PC-3 (cell line): ENCODE data around the gene TC2N. TPM values are rescaled to one million over a fixed set of nuclear protein-coding genes. Genes with fewer than 3 reads are reported as not detected.
A peak's percentile ranks its signal among the peaks of the same experiment; 100 is the strongest.

Experiments
- ATAC-seq: fragments of 200-7000 bp; cut with Tn5 transposase; 2 replicates; pipeline ENCODE4 v1.9.1; 2020; ENCODE audit warnings: mild to moderate bottlenecking, moderate library complexity
- BruUV-seq: library from RNA; stranded (reverse); fragments of 400-500 nt; replicated peaks from 2 replicates; lab custom pipeline; 2021; lab: Mats Ljungman, UMichigan
- CTCF ChIA-PET: fragments of 300-600 bp; sonication (Branson Sonifier 250); formaldehyde crosslinking; loops from one replicate; lab custom pipeline; 2022; ENCODE audit warnings: antibody characterized with exemption; lab: Charles Lee
- POLR2A ChIA-PET: fragments of 300-600 bp; sonication (Branson Sonifier 250); formaldehyde crosslinking; loops from one replicate; lab custom pipeline; 2022; ENCODE audit warnings: antibody characterized with exemption; ENCODE audit not compliant: unreplicated experiment; lab: Charles Lee
- DNase-seq: peaks from one replicate; pipeline ENCODE4 v3.0.0-alpha.2; 2015
- H2AFZ ChIP-seq: fragments of 300-600 bp; sonication (generic); 2 replicates; pipeline ENCODE4 v1.6.0; 2016; ENCODE audit warnings: antibody characterized with exemption, low read length
- H3F3A ChIP-seq: fragments of 300-600 bp; sonication (generic); one replicate; pipeline ENCODE4 v1.6.0; 2017; ENCODE audit warnings: antibody characterized with exemption, low read length, control low read depth, mild to moderate bottlenecking; ENCODE audit not compliant: unreplicated experiment
- H3K27ac ChIP-seq: fragments of 300-600 bp; sonication (generic); 2 replicates; pipeline ENCODE4 v1.5.1; 2016; ENCODE audit warnings: mild to moderate bottlenecking, low read length
- H3K27me3 ChIP-seq: fragments of 300-600 bp; sonication (generic); 2 replicates; pipeline ENCODE4 v1.6.1; 2016; ENCODE audit warnings: low read length, mixed read lengths
- H3K36me3 ChIP-seq: fragments of 300-600 bp; sonication (generic); 2 replicates; pipeline ENCODE4 v1.6.1; 2016; ENCODE audit warnings: low read depth, mixed run types, low read length, mixed read lengths
- H3K4me1 ChIP-seq: fragments of 300-600 bp; sonication (generic); 2 replicates; pipeline ENCODE4 v1.5.1; 2016; ENCODE audit warnings: low read length; ENCODE audit not compliant: insufficient read depth
- H3K4me2 ChIP-seq: fragments of 300-600 bp; sonication (generic); 2 replicates; pipeline ENCODE4 v1.6.0; 2016; ENCODE audit warnings: low read length
- H3K4me3 ChIP-seq: fragments of 300-600 bp; sonication (generic); 2 replicates; pipeline ENCODE4 v1.5.1; 2016; ENCODE audit warnings: mild to moderate bottlenecking, low read length, mixed read lengths
- H3K79me2 ChIP-seq: fragments of 300-600 bp; sonication (generic); 2 replicates; pipeline ENCODE4 v1.6.1; 2017; ENCODE audit warnings: low read length, mixed read lengths
- H3K9ac ChIP-seq: fragments of 300-600 bp; sonication (generic); 2 replicates; pipeline ENCODE4 v1.6.0; 2016; ENCODE audit warnings: mild to moderate bottlenecking, low read length
- H3K9me2 ChIP-seq: fragments of 300-600 bp; sonication (generic); replicated peaks from 2 replicates; pipeline ENCODE4 v1.6.1; 2016; ENCODE audit warnings: mixed run types, low read length, mixed read lengths
- H3K9me3 ChIP-seq: fragments of 300-600 bp; sonication (generic); 2 replicates; pipeline ENCODE4 v1.6.1; 2016; ENCODE audit warnings: low read length, mixed read lengths
- H4K20me1 ChIP-seq: fragments of 300-600 bp; sonication (generic); 2 replicates; pipeline ENCODE4 v1.6.1; 2016; ENCODE audit warnings: low read length, mixed read lengths
- EZH2 ChIP-seq: fragments of 300-600 bp; sonication (generic); IDR thresholded peaks from one replicate; pipeline ENCODE4 v1.6.1; 2017; ENCODE audit warnings: antibody characterized with exemption, mild to moderate bottlenecking, low read length; ENCODE audit not compliant: unreplicated experiment
- EZH2phosphoT487 ChIP-seq: fragments of 300-600 bp; sonication (generic); IDR thresholded peaks from 2 replicates; pipeline ENCODE4 v1.6.1; 2018; ENCODE audit warnings: mild to moderate bottlenecking, antibody characterized with exemption, low read length, borderline replicate concordance
- intact Hi-C: fragments of 100-400 bp; cut with micrococcal nuclease; formaldehyde crosslinking; loops from 2 replicates; pipeline ENCODE4 v1.9.0; 2023
- total RNA-seq: library from RNA; depleted of rRNA; stranded (reverse); fragments of >200 nt; gene quantifications from 2 replicates; pipeline ENCODE4 v1.2.3, GENCODE V29; 2014; rRNA removed
- TF ChIP-seq, protein P1 (sequence below): fragments of 300-600 bp; sonication (generic); conservative IDR thresholded peaks from 2 replicates; pipeline ENCODE4 v1.5.1; 2017; ENCODE audit warnings: antibody characterized with exemption, low read depth, mild to moderate bottlenecking, low read length

Gene TC2N
- total RNA-seq, 1 experiment from 2014 or later, result 6.2 TPM

DNA sequence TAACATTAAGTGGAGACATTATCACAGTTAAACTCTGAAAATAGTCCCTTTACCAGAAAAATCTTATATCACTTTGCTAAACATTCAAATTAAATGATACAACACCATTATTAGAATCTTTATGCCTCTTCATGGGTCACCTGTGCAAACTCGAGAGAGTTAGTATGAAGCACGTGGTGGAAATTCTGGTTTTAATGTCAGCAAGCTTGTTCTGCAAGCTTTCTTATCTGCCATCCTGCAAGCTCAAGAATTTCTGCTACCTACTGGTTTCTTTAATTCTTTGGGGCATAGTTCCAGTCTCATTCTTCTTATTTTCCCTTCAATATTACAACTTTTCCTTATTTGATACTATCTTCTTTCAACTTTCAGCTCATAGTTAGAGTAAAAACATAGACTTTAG, 136.3 kb downstream of the TC2N start:
- no peaks in the 10 kb centered on the region for H3K9me2 ChIP-seq

GRCh38 chr14:91729756-91730155, 137.6 kb downstream of the TC2N start:
- ChIA-PET POLR2A (no interaction called here), CTCF (no interaction called here)
- Histone ChIP-seq H3K36me3 (no peaks in the 10 kb centered on the region), H3F3A (no peaks in the 10 kb centered on the region), H3K4me1 (no peaks in the 10 kb centered on the region; the same call in 1 of the 2 replicates), H3K9me2 (no peaks in the 10 kb centered on the region), H3K27ac (no peak overlapping the region), H3K9ac (no peak overlapping the region), H3K4me2 (no peak overlapping the region), H3K9me3 (no peaks in the 10 kb centered on the region), H2AFZ (no peak overlapping the region), H3K79me2 (no peaks in the 10 kb centered on the region), H3K4me3 (no peak overlapping the region), H3K27me3 (peaks cover 45% of the 10 kb centered on the region), H4K20me1 (no peaks in the 10 kb centered on the region)
- no TSS peak for BruUV-seq
- TF ChIP-seq, protein P1, sequence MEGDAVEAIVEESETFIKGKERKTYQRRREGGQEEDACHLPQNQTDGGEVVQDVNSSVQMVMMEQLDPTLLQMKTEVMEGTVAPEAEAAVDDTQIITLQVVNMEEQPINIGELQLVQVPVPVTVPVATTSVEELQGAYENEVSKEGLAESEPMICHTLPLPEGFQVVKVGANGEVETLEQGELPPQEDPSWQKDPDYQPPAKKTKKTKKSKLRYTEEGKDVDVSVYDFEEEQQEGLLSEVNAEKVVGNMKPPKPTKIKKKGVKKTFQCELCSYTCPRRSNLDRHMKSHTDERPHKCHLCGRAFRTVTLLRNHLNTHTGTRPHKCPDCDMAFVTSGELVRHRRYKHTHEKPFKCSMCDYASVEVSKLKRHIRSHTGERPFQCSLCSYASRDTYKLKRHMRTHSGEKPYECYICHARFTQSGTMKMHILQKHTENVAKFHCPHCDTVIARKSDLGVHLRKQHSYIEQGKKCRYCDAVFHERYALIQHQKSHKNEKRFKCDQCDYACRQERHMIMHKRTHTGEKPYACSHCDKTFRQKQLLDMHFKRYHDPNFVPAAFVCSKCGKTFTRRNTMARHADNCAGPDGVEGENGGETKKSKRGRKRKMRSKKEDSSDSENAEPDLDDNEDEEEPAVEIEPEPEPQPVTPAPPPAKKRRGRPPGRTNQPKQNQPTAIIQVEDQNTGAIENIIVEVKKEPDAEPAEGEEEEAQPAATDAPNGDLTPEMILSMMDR, result no peak
- TF ChIP-seq EZH2phosphoT487, result no peak
- TF ChIP-seq EZH2, result no peak
- ATAC-seq (no peak), DNase-seq (no peak)
- intact Hi-C loops, result no loop called here

More for the DNA sequence above, 136.3 kb downstream of the TC2N start:
- Histone ChIP-seq H3K27me3 (peaks cover 42% of the 10 kb centered on the region; the same call in 1 of the 2 replicates), H3K9me3 (no peaks in the 10 kb centered on the region), H3K36me3 (no peaks in the 10 kb centered on the region), H2AFZ (no peak overlapping the region), H3F3A (no peaks in the 10 kb centered on the region), H3K9ac (no peak overlapping the region), H3K27ac (no peak overlapping the region), H3K4me2 (no peak overlapping the region), H3K79me2 (no peaks in the 10 kb centered on the region), H4K20me1 (no peaks in the 10 kb centered on the region), H3K4me3 (no peak overlapping the region), H3K4me1 (no peaks in the 10 kb centered on the region; the same call in 1 of the 2 replicates)
- ATAC-seq, result no peak
- no TSS peak for BruUV-seq
- DNase-seq, result peak; percentile 35
- TF ChIP-seq EZH2 (no peak), EZH2phosphoT487 (no peak)
- TF ChIP-seq, protein P1, result no peak
- ChIA-PET CTCF (no interaction called here), POLR2A (no interaction called here)
- intact Hi-C loops, result no loop called here

Other genes with a start within 250 kb of the TC2N start
- not detected in 2 replicates for gene CATSPERB, start 135.4 kb downstream of the TC2N start, total RNA-seq
- gene FBLN5, start 80.2 kb upstream of the TC2N start, total RNA-seq, result 0.17 and 0.58 TPM in 2 replicates
- 9.6 and 14.3 TPM in 2 replicates for gene TRIP11, start 172.5 kb upstream of the TC2N start, total RNA-seq
- 20.4 and 49.3 TPM in 2 replicates for gene ATXN3, start 239.0 kb upstream of the TC2N start, total RNA-seq